ENCODE results near the gene TMEM151A. TPM values are rescaled to one million over a fixed set of nuclear protein-coding genes. Genes with fewer than 3 reads are reported as not detected.

TMEM151A gene
- total RNA-seq, 1 donor, result 0.36 TPM

GRCh38 chr11:66264383-66264782, 27.3 kb upstream of the TMEM151A start:
- Histone ChIP-seq H3K79me2 (ENCODE audit: insufficient read depth, low read length) (peaks cover 17% of the 10 kb centered on the region), H3K36me3 (ENCODE audit: insufficient read depth, low read length) (peaks cover 36% of the 10 kb centered on the region), H3K27me3 (ENCODE audit: insufficient read depth, low read length) (no peaks in the 10 kb centered on the region), H3K27ac (ENCODE audit: low read depth, low read length) (no peak overlapping the region), H2AFZ (ENCODE audit: low read length) (no peak overlapping the region), H3K4me2 (ENCODE audit: insufficient read depth, low read length) (no peak overlapping the region), H3K4me1 (ENCODE audit: insufficient read depth, low read length) (peaks cover 16% of the 10 kb centered on the region), H3K9me3 (ENCODE audit: low read depth, low read length) (no peaks in the 10 kb centered on the region), H3K4me3 (ENCODE audit: insufficient read depth, low read length) (no peak overlapping the region), H4K20me1 (ENCODE audit: insufficient read depth, low read length) (peaks cover 17% of the 10 kb centered on the region)
- DNase-seq (ENCODE audit: insufficient read length, low spot score, missing footprints), result no peak
- no peak for TF ChIP-seq CTCF (IDR thresholded peaks at IDR 0.05; ENCODE audit: extremely low read depth, low read depth, low read length)

GRCh38 chr11:66264914-66265313, 26.8 kb upstream of the TMEM151A start:
- Histone ChIP-seq H4K20me1 (ENCODE audit: insufficient read depth, low read length) (peaks cover 18% of the 10 kb centered on the region), H3K4me3 (ENCODE audit: insufficient read depth, low read length) (no peak overlapping the region), H3K9me3 (ENCODE audit: low read depth, low read length) (no peaks in the 10 kb centered on the region), H2AFZ (ENCODE audit: low read length) (no peak overlapping the region), H3K36me3 (ENCODE audit: insufficient read depth, low read length) (peaks cover 36% of the 10 kb centered on the region), H3K79me2 (ENCODE audit: insufficient read depth, low read length) (peaks cover 18% of the 10 kb centered on the region), H3K27ac (ENCODE audit: low read depth, low read length) (no peak overlapping the region), H3K27me3 (ENCODE audit: insufficient read depth, low read length) (no peaks in the 10 kb centered on the region), H3K4me2 (ENCODE audit: insufficient read depth, low read length) (no peak overlapping the region), H3K4me1 (ENCODE audit: insufficient read depth, low read length) (peaks cover 21% of the 10 kb centered on the region)
- DNase-seq (ENCODE audit: insufficient read length, low spot score, missing footprints), result no peak
- peak; percentile 36 for TF ChIP-seq CTCF (IDR thresholded peaks at IDR 0.05; ENCODE audit: extremely low read depth, low read depth, low read length)

GRCh38 chr11:66265531-66266377, 25.9 kb upstream of the TMEM151A start:
- Histone ChIP-seq H2AFZ (ENCODE audit: low read length) (no peak overlapping the region), H3K79me2 (ENCODE audit: insufficient read depth, low read length) (peaks cover 23% of the 10 kb centered on the region), H4K20me1 (ENCODE audit: insufficient read depth, low read length) (peaks cover 24% of the 10 kb centered on the region), H3K9me3 (ENCODE audit: low read depth, low read length) (no peaks in the 10 kb centered on the region), H3K27ac (ENCODE audit: low read depth, low read length) (no peak overlapping the region), H3K4me1 (ENCODE audit: insufficient read depth, low read length) (peaks cover 22% of the 10 kb centered on the region), H3K4me3 (ENCODE audit: insufficient read depth, low read length) (no peak overlapping the region), H3K4me2 (ENCODE audit: insufficient read depth, low read length) (no peak overlapping the region), H3K27me3 (ENCODE audit: insufficient read depth, low read length) (no peaks in the 10 kb centered on the region), H3K36me3 (ENCODE audit: insufficient read depth, low read length) (peaks cover 33% of the 10 kb centered on the region)
- TF ChIP-seq CTCF (IDR thresholded peaks at IDR 0.05; ENCODE audit: extremely low read depth, low read depth, low read length), result no peak
- DNase-seq (ENCODE audit: insufficient read length, low spot score, missing footprints), result no peak

- Histone ChIP-seq H3K79me2 (ENCODE audit: insufficient read depth, low read length) (peaks cover 28% of the 10 kb centered on the region), H3K36me3 (ENCODE audit: insufficient read depth, low read length) (peaks cover 27% of the 10 kb centered on the region), H3K4me1 (ENCODE audit: insufficient read depth, low read length) (peaks cover 22% of the 10 kb centered on the region), H3K27me3 (ENCODE audit: insufficient read depth, low read length) (no peaks in the 10 kb centered on the region), H3K27ac (ENCODE audit: low read depth, low read length) (peak overlapping the region; percentile 33), H3K4me3 (ENCODE audit: insufficient read depth, low read length) (peak overlapping the region; percentile 98), H2AFZ (ENCODE audit: low read length) (no peak overlapping the region), H3K9me3 (ENCODE audit: low read depth, low read length) (no peaks in the 10 kb centered on the region), H4K20me1 (ENCODE audit: insufficient read depth, low read length) (peaks cover 27% of the 10 kb centered on the region), H3K4me2 (ENCODE audit: insufficient read depth, low read length) (peak overlapping the region; percentile 89)
- no peak for TF ChIP-seq CTCF (IDR thresholded peaks at IDR 0.05; ENCODE audit: extremely low read depth, low read depth, low read length)
- DNase-seq (ENCODE audit: insufficient read length, low spot score, missing footprints), result no peak
Observed at GRCh38 chr11:66266378-66267038, 25.2 kb upstream of the TMEM151A start.
